T-helper 1 cell treated with Interleukin-12 subunit alpha and Interleukin-12 subunit beta and Interleukin-4 antibody, amounts not matched to agents 30 μg/mL and 1 μg/mL, for 36 hours (primary cell): Measurements from ENCODE around the gene VARS1.

Experiments used
- H3K27ac Mint-ChIP-seq: one replicate; pipeline ENCODE4 v1.8.0; 2021; ENCODE audit warnings: mild to moderate bottlenecking, mixed read lengths
- H3K27me3 Mint-ChIP-seq: one replicate; pipeline ENCODE4 v1.8.0; 2021; ENCODE audit warnings: low read depth, mixed read lengths
- H3K36me3 Mint-ChIP-seq: one replicate; pipeline ENCODE4 v1.8.0; 2021; ENCODE audit warnings: low read depth, mixed read lengths
- H3K4me1 Mint-ChIP-seq: one replicate; pipeline ENCODE4 v1.8.0; 2021; ENCODE audit warnings: low read depth, mixed read lengths
- H3K4me3 Mint-ChIP-seq: one replicate; pipeline ENCODE4 v1.8.0; 2021; ENCODE audit warnings: mild to moderate bottlenecking, moderate library complexity, mixed read lengths
- H3K9me3 Mint-ChIP-seq: one replicate; pipeline ENCODE4 v1.8.0; 2021; ENCODE audit warnings: mixed read lengths

Gene VARS1

DNA sequence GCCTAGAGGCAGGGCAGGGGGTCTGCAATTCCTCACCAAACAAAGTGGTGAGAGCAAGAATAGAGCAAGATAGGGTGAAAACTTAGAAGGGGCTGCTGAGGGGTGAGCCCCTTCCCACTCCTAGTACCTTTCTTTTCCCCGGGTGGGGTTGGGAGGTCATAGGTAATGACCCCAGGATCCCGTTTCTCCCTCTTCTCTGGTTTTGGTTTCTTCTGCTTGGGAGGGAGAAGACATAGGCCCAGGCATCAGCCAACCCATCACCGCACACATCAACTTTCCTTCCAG, 3.5 kb downstream of the VARS1 start:
- Mint-ChIP-seq H3K27me3 (no peaks in the 10 kb centered on the region), H3K27ac (no peak overlapping the region), H3K9me3 (no peaks in the 10 kb centered on the region), H3K4me3 (no peak overlapping the region), H3K4me1 (peaks cover 20% of the 10 kb centered on the region), H3K36me3 (peaks cover 24% of the 10 kb centered on the region)

DNA sequence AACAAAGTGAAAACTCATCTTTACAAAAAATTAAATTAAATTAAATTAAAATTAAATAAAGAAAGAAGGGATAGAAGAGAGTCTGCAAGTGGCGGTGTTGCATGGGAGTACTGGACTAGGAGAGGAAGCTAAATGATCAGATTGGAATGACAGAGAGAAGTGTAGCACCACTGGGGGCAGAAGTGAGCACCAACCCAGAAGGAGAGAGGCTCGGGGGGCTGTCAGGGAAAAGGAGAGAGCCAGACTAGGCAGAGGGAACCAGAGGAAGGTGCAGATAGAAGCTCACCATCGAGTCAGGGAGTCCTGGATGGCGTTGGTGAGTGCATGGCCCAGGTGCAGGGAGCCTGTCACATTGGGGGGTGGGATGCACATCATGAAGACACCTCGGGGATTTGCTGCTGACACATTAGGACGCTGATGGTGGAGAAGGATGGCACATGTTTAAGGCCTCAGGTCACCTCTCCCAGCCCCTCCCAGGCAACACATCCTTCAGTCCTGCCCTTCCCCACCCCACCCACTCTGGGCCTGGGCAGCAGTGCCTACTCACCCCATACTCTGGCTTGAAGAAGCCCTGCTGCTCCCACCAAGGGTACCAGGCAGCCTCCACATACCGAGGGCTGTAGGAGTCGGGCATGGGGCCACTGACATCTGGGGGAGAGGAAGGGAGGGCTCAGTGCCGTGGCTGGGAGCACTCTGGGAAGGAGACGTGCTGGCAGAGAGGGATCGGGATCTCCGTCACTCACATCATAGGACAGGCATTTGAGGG, 4.0 kb downstream of the VARS1 start:
- Mint-ChIP-seq H3K4me3 (no peak overlapping the region), H3K27me3 (no peaks in the 10 kb centered on the region), H3K36me3 (peaks cover 22% of the 10 kb centered on the region), H3K27ac (peak overlapping the region; percentile 37), H3K4me1 (peaks cover 18% of the 10 kb centered on the region), H3K9me3 (no peaks in the 10 kb centered on the region)

DNA sequence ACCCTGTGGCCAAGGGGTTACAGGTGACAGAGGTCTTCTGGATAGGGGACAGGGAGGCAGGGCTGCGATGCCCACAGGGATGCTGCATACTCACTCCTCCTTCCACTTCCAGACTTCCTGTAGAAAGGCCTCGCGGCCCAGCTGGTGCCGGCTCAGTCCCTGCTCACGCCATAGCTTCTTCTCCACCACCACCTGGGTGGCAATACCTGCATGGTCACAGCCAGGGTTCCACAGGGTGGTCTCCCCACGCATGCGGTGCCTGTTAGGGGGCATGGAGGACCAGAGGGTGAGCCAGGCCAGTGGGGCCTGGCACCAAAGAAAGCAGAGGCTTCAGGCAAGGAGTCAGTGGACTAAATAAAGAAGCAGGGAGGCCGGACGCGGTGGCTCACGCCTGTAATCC, 10.1 kb downstream of the VARS1 start:
- no peaks in the 10 kb centered on the region for H3K9me3 Mint-ChIP-seq
- peaks cover under 1% of the 10 kb centered on the region for H3K4me1 Mint-ChIP-seq
- H3K27ac Mint-ChIP-seq = no peak overlapping the region
- H3K36me3 Mint-ChIP-seq = peaks cover 24% of the 10 kb centered on the region
- no peak overlapping the region for H3K4me3 Mint-ChIP-seq
- no peaks in the 10 kb centered on the region for H3K27me3 Mint-ChIP-seq

DNA sequence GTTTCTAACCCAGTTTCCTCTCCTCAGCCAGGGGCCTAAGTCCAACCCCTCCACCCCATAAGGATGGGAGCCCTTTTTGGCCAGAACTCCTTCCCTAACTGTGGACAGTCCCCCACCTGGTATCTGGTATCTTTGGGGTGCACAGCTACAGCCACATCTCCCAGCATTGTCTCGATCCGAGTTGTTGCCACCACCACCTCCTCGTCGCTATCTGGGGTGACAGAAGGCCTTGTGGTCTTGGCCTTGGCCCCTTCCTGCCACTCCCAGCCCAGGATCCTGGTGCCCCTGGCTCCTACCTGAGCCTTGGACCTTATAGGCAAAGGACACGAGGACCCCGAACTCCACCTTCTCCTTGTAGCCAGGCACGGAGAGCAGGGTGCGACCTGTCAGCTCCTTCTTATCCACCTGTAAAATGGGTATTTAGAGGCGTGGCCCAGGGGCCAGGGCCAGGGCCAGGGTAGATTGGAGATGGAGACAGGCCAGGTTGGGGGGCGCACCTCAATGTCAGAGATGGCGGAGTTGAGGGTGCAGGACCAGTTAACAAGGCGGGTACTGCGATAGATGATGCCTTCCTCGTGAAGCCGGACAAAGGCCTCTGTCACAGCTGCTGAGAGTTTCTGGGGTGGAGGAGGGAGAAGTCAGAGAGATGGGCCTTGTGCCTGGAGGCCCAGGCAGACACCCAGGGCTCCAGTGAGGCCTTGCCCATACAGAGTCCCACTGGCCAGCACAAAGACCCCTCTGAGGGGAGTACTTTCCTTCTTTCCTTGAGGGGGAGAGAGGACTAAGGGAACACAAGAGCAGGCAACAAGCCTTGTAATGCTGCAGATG, 11.2 kb downstream of the VARS1 start:
- Mint-ChIP-seq H3K27ac (no peak overlapping the region), H3K9me3 (no peaks in the 10 kb centered on the region), H3K4me3 (no peak overlapping the region), H3K4me1 (no peaks in the 10 kb centered on the region), H3K27me3 (no peaks in the 10 kb centered on the region), H3K36me3 (peaks cover 21% of the 10 kb centered on the region)

DNA sequence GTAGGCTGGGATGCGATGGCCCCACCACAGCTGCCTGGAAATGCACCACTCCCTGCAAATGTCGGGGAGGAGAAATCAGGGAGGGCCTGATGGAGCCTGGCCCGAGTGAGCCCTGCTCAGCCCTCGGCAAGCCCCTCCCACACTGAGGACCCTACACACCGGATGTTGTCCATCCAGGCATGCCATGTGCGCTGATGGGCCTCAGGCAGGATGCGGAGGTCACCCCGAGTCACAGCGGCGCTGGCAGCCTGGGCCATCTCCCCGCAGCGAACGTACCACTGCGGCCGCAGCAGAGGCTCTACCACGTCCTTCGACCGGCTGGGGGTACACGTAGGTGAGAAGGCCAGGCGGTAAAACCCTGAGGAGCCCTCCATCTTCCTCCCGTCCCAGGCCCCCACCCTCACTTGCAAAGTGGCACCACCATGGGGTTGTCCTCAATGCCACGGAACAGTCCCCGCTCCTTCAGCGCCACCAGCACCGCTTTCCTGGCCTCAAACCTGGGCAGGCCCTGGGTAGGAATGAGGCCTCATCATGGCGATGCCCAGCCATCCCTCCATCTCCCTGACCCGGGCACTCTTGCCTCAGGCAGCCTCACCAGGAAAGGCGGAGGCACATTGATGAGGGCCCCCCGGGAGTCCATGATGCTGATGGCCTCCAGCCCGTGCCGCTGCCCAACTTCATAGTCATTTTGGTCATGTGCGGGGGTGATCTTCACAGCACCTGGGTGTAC, 13.3 kb downstream of the VARS1 start:
- Mint-ChIP-seq H3K4me1 (peaks cover 3% of the 10 kb centered on the region), H3K9me3 (no peaks in the 10 kb centered on the region), H3K27ac (no peak overlapping the region), H3K36me3 (peaks cover 18% of the 10 kb centered on the region), H3K27me3 (no peaks in the 10 kb centered on the region), H3K4me3 (no peak overlapping the region)

DNA sequence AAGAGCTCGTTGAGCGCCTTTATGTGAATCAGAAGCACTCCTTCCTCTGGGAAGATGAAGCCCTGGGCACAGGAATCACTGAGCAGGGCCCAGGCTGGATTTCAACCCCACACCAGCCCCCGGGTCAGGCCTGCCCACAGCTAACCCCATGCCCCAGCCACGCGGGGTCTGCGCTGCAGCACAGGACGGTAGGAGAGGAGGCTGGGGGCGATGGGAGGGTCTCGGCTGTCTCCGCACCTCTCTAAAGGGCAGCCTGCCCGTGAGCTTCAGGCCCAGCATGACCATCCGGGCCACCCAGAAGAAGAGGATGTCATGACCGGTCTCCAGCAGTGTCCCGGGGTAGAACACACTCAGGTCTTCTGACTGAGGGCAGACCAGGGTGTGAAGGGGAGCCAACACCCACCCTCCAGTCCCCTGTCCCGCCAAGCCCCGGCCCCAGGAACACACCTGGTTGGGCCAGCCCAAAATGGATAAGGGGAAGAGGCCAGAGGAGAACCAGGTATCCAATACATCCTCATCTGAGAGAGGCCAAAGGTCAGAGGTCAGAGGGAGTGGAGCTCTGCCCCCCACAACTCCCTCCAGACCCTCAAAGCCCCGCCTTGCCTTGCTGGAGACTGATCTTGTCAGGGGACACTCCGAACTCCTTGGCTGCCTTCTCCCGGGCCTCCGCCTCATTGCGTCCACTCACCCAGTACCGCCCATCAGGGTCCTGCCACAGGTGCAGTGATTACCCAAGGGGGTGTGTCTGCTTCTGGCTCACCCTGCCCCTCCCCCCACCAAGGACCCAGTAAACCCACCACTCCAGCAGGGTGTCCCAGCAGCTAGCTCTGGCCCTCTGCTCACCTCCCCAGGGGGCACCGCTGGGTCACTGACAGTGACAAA, 14.1 kb downstream of the VARS1 start:
- Mint-ChIP-seq H3K27ac (no peak overlapping the region), H3K36me3 (peaks cover 18% of the 10 kb centered on the region), H3K27me3 (no peaks in the 10 kb centered on the region), H3K4me1 (peaks cover 9% of the 10 kb centered on the region), H3K4me3 (no peak overlapping the region), H3K9me3 (no peaks in the 10 kb centered on the region)

DNA sequence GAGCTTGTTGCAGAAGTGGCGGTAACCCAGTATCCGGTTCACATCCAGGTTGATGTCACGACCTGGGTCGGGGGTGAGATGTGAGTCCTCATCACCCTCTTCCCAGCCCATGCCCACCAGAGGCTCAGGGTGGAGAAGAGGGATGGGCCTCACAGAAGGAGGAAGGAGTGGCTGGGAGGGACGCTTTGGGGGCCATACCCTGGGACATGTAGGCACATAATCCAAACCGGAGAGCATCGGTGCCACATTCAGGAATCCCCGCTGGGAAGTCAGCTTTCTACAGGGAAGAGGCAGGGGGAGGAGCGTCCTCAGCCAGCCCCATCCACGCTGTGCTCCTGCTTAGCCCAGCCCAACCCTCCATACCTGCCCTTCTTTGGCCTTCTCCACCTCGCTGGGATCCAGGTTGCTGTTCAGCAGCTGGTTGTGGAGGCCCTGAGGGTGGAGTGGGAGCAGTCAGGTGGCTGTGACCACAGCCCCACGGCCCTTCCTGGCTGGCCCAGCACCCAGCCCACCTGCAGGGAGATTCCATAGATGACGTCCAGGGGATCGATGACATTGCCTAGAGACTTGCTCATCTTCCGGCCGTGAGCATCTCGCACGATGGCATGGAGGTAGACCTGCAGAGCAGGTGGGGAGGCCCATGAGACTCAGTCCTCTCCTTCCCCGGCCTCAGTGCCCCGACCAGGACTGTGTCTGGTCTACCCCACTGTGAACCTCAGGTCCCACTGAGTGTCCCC, 14.9 kb downstream of the VARS1 start:
- Mint-ChIP-seq H3K4me3 (no peak overlapping the region), H3K36me3 (peaks cover 16% of the 10 kb centered on the region), H3K4me1 (peaks cover 13% of the 10 kb centered on the region), H3K27me3 (no peaks in the 10 kb centered on the region), H3K9me3 (no peaks in the 10 kb centered on the region), H3K27ac (no peak overlapping the region)

DNA sequence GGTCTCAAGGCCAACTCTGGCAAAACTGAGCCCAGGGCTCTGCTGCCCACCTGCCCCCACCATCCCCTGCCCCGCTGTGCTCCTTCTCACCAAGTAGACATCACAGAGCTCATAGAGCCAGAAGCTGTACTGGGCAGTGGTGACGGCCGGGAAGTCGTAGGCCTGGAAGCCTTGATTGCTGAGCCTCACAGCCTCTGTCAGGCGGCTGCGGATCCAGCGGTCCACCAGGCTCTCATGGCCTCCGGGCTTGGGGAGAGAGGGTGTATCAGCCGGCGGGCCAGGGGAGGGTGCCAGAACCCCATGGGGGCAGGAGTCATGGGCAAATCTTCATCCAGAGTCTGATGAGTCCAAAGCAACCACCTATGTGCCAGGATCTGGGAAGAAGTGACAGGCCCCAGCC, 15.6 kb downstream of the VARS1 start:
- Mint-ChIP-seq H3K36me3 (peaks cover 16% of the 10 kb centered on the region), H3K4me3 (no peak overlapping the region), H3K9me3 (no peaks in the 10 kb centered on the region), H3K27me3 (no peaks in the 10 kb centered on the region), H3K4me1 (peaks cover 17% of the 10 kb centered on the region), H3K27ac (no peak overlapping the region)

DNA sequence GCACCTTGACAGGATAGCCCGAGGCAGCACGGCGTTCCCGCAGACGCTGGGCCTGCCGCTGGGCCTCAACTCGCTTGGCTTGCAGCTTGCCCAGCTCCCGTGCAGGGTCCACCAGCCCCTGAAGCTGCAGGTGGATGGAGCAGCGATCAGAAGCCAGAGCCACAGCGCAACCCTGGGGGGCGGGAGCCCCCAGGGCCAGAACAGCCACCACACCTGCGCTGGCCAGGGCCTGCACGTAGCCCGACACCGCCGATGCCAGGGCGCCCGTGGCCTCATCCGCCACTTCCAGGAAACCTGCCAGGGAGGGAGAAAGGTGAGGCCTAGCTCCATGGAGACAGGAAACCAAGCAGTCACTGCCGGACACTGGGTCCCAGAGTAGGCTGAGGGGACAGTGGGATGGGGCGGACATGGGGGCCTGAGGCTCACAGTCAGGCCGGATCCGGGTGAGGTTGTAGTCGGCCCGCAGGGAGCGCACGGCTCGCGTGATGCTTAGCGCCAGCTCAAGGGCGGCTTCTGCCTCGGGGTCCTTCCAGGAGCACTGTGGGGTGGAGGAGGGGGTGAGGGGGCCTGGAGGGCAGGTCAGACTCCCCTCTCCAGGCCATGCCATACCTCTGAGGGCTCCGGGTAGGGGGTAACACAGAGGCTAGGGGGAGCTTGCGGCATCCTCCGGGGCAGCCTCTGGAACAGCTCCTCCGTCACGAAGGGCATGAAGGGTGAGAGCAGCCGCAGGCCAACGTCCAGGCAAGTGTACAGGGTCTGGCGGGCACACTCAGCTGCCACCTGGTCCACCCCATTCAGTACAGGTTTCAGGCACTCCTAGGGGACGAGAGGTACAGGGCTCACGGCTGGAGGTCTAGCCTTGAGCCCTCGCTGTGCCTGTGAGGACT, 16.3 kb downstream of the VARS1 start:
- Mint-ChIP-seq H3K36me3 (peaks cover 10% of the 10 kb centered on the region), H3K9me3 (no peaks in the 10 kb centered on the region), H3K27me3 (no peaks in the 10 kb centered on the region), H3K27ac (no peak overlapping the region), H3K4me1 (peaks cover 17% of the 10 kb centered on the region), H3K4me3 (no peak overlapping the region)

DNA sequence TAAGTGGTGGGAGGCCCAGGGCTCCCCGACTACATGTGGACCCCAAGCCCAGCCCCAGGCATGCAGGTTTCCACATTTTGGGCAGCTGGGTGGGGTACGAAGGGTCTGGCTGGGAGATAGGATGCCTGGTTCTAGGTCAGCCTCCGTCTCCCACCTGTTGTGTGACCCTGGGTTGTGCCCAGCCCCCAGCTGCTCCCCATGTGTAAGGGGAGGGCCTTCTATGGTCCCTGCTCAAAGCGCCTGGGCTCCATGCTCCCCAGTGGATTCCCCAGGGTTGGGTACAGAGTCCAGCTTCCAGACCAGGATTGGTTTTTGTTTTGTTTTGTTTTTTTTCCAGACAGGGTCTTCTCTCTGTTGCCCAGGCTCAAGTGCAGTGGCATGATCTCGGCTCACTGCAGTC, 17.4 kb downstream of the VARS1 start:
- H3K36me3 Mint-ChIP-seq = peaks cover 7% of the 10 kb centered on the region
- no peak overlapping the region for H3K27ac Mint-ChIP-seq
- no peaks in the 10 kb centered on the region for H3K9me3 Mint-ChIP-seq
- H3K4me3 Mint-ChIP-seq = no peak overlapping the region
- H3K4me1 Mint-ChIP-seq = peaks cover 17% of the 10 kb centered on the region
- H3K27me3 Mint-ChIP-seq = no peaks in the 10 kb centered on the region

DNA sequence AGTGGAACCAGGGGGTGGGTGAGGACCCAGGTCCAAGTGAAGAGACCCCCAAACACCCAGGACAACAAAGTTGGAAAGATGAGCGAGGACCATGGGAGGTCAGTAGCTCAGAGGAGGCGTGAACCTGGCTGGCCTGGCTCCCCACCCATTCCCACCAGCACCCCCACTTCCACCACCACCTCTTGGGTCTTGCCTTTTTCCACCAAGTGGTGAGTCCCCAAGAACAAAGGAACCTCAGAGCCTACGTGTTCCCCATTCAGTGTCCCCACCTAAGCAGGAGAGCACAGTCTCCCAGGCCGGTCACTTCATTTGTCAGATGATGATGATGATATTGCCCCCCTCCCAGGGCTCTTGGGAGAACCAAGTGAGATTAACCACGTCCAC, 17.9 kb downstream of the VARS1 start:
- H3K36me3 Mint-ChIP-seq = peaks cover 3% of the 10 kb centered on the region
- H3K4me1 Mint-ChIP-seq = peaks cover 21% of the 10 kb centered on the region
- H3K27me3 Mint-ChIP-seq = no peaks in the 10 kb centered on the region
- H3K27ac Mint-ChIP-seq = peak overlapping the region; percentile 81
- no peak overlapping the region for H3K4me3 Mint-ChIP-seq
- H3K9me3 Mint-ChIP-seq = no peaks in the 10 kb centered on the region

DNA sequence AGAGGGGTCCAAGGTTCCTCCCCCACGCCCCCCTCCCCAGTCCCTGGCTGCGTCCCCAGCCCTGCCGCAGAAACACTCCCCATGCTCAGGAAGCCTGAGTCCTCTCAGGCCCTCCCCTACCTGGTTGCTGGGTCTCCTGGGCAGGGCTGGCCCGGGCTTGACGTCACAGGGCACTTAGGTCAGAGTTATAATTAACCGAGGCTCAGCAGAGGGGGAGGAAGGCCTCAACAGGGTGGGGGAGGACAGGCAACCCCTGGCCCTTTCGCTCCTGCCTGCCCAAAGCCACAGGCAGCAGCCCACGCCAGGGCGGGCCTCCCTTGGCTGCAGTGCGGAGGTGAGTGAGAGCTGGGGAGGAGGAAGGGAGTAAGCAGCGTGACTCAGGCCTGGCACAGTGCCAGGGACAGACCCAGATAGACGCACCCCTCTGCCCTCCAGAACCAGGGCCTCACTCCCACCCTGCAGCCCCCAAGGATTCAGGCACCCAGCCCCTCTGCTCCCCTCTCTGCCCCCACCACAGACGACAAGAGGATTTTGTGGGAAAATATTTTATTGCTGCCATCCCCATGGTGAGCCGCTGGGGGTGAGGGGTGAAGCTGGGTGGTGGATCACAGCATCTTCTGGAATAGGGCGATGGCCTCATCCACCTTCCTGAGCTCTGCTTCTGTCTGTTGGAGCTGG, 18.4 kb downstream of the VARS1 start, which contains the start of gene VWA7:
Gene VWA7, minus strand, starts transcription at position 340 of the 678 bp plus-strand sequence. CDS start 549 bp downstream, outside the sequence.
- no peaks in the 10 kb centered on the region for H3K27me3 Mint-ChIP-seq
- H3K36me3 Mint-ChIP-seq = peaks cover 3% of the 10 kb centered on the region
- H3K9me3 Mint-ChIP-seq = no peaks in the 10 kb centered on the region
- H3K4me1 Mint-ChIP-seq = peaks cover 24% of the 10 kb centered on the region
- H3K27ac Mint-ChIP-seq = peak within 1 kb of the TSS; percentile 81
- H3K4me3 Mint-ChIP-seq = no peak within 1 kb of the TSS
